ENCODE results near the gene HOOK1. TPM values are rescaled to one million over a fixed set of nuclear protein-coding genes. Genes with fewer than 3 reads are reported as not detected.
"Not testable (repeated sequence)": the region's sequence is repeated elsewhere in the genome, so short reads cannot be mapped to it uniquely, and the experiment has no call there.

Gene HOOK1
- total RNA-seq, 1 donor from 2014 or later, result 4.2 TPM

DNA sequence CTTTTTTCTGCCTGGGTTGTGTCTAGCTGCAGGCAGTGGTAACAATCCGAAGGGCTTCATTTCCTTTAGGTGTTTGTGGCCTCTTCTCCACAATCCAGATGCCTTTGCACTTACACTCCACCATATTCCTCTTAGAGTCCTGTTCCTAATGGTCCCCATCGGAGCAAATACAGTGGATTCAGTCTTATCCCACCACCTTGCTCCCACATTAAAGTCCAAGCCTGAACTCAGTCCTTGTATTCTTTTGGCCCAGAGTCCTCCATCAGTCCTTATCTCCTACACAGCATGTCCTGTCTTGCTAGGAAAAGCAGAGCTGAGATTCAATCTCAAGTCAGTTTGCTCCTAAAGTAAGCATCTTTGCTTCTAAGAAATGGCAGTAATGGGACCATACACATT lies 103.0 kb downstream of the HOOK1 start:
- H3K4me3 ChIP-seq (ENCODE audit: low read depth, low read length), result no peak overlapping the region
- no peak for DNase-seq (ENCODE audit: low read depth)
- TF ChIP-seq, protein P1, sequence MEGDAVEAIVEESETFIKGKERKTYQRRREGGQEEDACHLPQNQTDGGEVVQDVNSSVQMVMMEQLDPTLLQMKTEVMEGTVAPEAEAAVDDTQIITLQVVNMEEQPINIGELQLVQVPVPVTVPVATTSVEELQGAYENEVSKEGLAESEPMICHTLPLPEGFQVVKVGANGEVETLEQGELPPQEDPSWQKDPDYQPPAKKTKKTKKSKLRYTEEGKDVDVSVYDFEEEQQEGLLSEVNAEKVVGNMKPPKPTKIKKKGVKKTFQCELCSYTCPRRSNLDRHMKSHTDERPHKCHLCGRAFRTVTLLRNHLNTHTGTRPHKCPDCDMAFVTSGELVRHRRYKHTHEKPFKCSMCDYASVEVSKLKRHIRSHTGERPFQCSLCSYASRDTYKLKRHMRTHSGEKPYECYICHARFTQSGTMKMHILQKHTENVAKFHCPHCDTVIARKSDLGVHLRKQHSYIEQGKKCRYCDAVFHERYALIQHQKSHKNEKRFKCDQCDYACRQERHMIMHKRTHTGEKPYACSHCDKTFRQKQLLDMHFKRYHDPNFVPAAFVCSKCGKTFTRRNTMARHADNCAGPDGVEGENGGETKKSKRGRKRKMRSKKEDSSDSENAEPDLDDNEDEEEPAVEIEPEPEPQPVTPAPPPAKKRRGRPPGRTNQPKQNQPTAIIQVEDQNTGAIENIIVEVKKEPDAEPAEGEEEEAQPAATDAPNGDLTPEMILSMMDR (conservative IDR thresholded peaks at IDR 0.05; ENCODE audit: low read depth, low read length), result no peak

DNA sequence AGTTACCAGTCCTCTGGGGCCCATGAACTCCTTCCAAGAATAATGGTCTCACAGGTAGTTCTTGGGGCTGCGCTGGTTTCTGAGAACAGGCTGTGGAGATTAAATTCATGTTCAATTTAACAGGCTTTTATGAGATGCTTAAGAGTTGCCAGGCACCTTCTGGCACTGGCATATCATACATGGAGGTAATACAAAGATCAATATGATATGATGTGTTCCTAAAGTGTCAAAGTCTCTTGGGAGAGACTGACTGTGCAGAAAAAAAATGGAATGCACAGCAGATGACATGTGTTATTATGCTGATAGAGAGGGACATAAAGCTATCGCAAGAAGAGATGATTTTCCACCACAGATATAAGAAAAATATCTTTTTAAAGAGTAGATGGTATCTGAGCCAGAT lies 105.0 kb downstream of the HOOK1 start:
- DNase-seq (ENCODE audit: low read depth), result no peak
- TF ChIP-seq, protein P1 (conservative IDR thresholded peaks at IDR 0.05; ENCODE audit: low read depth, low read length), result no peak
- H3K4me3 ChIP-seq (ENCODE audit: low read depth, low read length), result no peak overlapping the region

DNA sequence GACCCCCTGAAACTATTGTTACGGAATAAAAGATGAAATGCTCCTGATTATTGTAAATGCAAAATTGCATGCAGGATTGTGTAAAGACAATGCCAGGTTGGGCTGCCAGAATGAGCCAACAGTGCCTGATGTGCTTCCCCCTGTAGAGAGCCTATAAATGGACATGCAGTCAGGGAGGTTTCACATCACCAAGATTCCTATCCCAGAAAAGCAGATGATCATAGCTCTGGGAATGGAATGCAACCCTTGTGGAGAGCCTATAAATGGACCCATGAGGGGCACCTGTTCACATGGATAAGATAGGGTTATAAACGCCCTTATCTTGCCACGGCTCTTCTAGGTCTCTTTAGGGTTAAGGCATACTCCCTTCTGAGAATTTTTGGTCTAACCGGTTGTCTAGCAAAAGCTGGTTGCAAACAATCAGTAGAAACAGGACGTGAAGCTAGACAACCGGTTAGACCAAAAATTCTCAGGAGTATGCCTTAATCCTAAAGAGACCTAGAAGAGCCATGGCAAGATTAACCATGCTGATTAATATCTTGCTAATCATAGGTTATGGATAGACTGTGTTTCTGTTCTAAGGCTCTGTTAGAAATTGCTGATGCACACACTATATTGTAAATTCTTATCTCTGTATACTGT lies 106.6 kb downstream of the HOOK1 start:
- DNase-seq (ENCODE audit: low read depth); H3K4me3 ChIP-seq (ENCODE audit: low read depth, low read length): not testable (repeated sequence)

DNA sequence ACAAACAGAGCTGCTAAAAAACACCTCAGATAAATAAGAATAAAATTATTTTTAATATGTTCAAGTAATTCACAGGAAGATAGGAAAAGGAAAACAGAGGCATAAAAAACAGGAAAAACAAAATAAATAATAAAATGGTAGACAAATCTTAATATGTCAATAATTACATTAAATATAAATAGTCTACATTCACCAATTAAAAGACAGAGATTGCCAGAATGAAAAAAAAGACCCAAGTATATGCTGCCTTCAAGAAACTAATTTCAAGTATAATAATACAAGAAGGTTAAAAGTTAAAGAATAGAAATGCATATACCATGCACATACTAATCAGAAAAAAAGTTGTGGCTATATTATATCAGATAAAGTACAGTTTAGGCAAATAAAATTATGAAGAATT lies 109.9 kb downstream of the HOOK1 start:
- TF ChIP-seq, protein P1 (conservative IDR thresholded peaks at IDR 0.05; ENCODE audit: low read depth, low read length), result no peak
- DNase-seq (ENCODE audit: low read depth), result no peak
- no peak overlapping the region for H3K4me3 ChIP-seq (ENCODE audit: low read depth, low read length)

Other genes starting within 250 kb of the HOOK1 start
- gene CYP2J2, start 111.8 kb downstream of the HOOK1 start, total RNA-seq, result 4.3 and 4.6 TPM in 2 replicates

Data from epithelial cell of proximal tubule (primary cell).